Neuronal stem cell (in vitro differentiated cells): ENCODE measurements around the gene KREMEN1.

Source experiments
- DNase-seq: peaks from one replicate; pipeline ENCODE4 v3.0.0-alpha.2; 2013; ENCODE audit warnings: low spot score
- H2AFZ ChIP-seq: one replicate; pipeline ENCODE4 v1.6.1; 2013; ENCODE audit warnings: mild to moderate bottlenecking, low read length, inconsistent platforms
- H2AK5ac ChIP-seq: 2 replicates; pipeline ENCODE4 v1.6.1; 2013; ENCODE audit warnings: low read depth, mild to moderate bottlenecking, inconsistent platforms, low read length, moderate library complexity, mixed read lengths
- H2BK120ac ChIP-seq: 2 replicates; pipeline ENCODE4 v1.6.1; 2013; ENCODE audit warnings: low read depth, mild to moderate bottlenecking, inconsistent platforms, low read length, moderate library complexity, mixed read lengths
- H2BK12ac ChIP-seq: one replicate; pipeline ENCODE4 v1.6.1; 2013; ENCODE audit warnings: low read length, inconsistent platforms
- H2BK15ac ChIP-seq: 2 replicates; pipeline ENCODE4 v1.6.1; 2013; ENCODE audit warnings: mild to moderate bottlenecking, low read length, inconsistent platforms, mixed read lengths
- H2BK5ac ChIP-seq: one replicate; pipeline ENCODE4 v1.6.1; 2013; ENCODE audit warnings: inconsistent platforms, mild to moderate bottlenecking, low read length, moderate library complexity
- H3K14ac ChIP-seq: one replicate; pipeline ENCODE4 v1.6.1; 2013; ENCODE audit warnings: low read length, inconsistent platforms
- H3K18ac ChIP-seq: 2 replicates; pipeline ENCODE4 v1.6.1; 2013; ENCODE audit warnings: low read length, inconsistent platforms
- H3K23ac ChIP-seq: 2 replicates; pipeline ENCODE4 v1.6.1; 2013; ENCODE audit warnings: low read depth, mild to moderate bottlenecking, mixed read lengths, low read length, inconsistent platforms; ENCODE audit not compliant: poor library complexity
- H3K27ac ChIP-seq: replicated peaks from 3 replicates; pipeline ENCODE4 v1.5.1; 2013; ENCODE audit warnings: low read length, inconsistent platforms
- H3K27me3 ChIP-seq, 3 experiments: 2 replicates each; pipeline ENCODE4 v1.6.1; 2013; ENCODE audit warnings: low read length in 3 of 3, mild to moderate bottlenecking in 2 of 3, inconsistent platforms in 1 of 3, low read depth in 1 of 3, mixed read lengths in 1 of 3, moderate library complexity in 1 of 3; ENCODE audit not compliant: control insufficient read depth in 3 of 3, insufficient read depth in 3 of 3
- H3K36me3 ChIP-seq, 2 donors: replicated peaks in 1 of 2; 2 replicates each; pipeline ENCODE4 v1.6.1; 2013; ENCODE audit warnings: low read length in 2 of 2; ENCODE audit not compliant: control insufficient read depth in 2 of 2, insufficient read depth in 2 of 2
- H3K4ac ChIP-seq: 2 replicates; pipeline ENCODE4 v1.6.1; 2013; ENCODE audit warnings: inconsistent platforms, mild to moderate bottlenecking, low read length, moderate library complexity
- H3K4me1 ChIP-seq, 2 donors: 1 replicate in 1 of 2; 2 replicates in 1 of 2; pipeline ENCODE4 v1.6.1; 2013; ENCODE audit warnings: low read length in 2 of 2, low read depth in 1 of 2; ENCODE audit not compliant: control insufficient read depth in 2 of 2, insufficient read depth in 1 of 2
- H3K4me2 ChIP-seq: one replicate; pipeline ENCODE4 v1.6.1; 2013; ENCODE audit warnings: mild to moderate bottlenecking, low read length, inconsistent platforms; ENCODE audit not compliant: insufficient read depth, poor library complexity, severe bottlenecking
- H3K4me3 ChIP-seq, 2 donors: 2 replicates each; pipeline ENCODE4 v1.5.1; 2013; ENCODE audit warnings: low read length in 2 of 2, mild to moderate bottlenecking in 2 of 2, inconsistent platforms in 1 of 2, moderate library complexity in 1 of 2
- H3K79me1 ChIP-seq: one replicate; pipeline ENCODE4 v1.6.1; 2013; ENCODE audit warnings: low read depth, mild to moderate bottlenecking, inconsistent platforms, low read length, moderate library complexity
- H3K9ac ChIP-seq: one replicate; pipeline ENCODE4 v1.6.1; 2013; ENCODE audit warnings: mild to moderate bottlenecking, low read depth, low read length, inconsistent platforms; ENCODE audit not compliant: poor library complexity
- H3K9me3 ChIP-seq, 2 donors: replicated peaks in 1 of 2; 2 replicates each; pipeline versions ENCODE3 to v1.6.1; 2013; ENCODE audit warnings: low read length in 2 of 2, mild to moderate bottlenecking in 2 of 2, inconsistent platforms in 1 of 2, low read depth in 1 of 2, mixed read lengths in 1 of 2, moderate library complexity in 1 of 2; ENCODE audit not compliant: control insufficient read depth in 2 of 2, insufficient read depth in 1 of 2
- H4K8ac ChIP-seq: one replicate; pipeline ENCODE4 v1.6.1; 2013; ENCODE audit warnings: low read depth, mild to moderate bottlenecking, inconsistent platforms, low read length, moderate library complexity
- H4K91ac ChIP-seq: one replicate; pipeline ENCODE4 v1.6.1; 2013; ENCODE audit warnings: low read length, low read depth, mild to moderate bottlenecking, inconsistent platforms; ENCODE audit not compliant: poor library complexity
- WGBS, 2 donors: extraction: QIAGEN DNeasy Blood & Tissue Kit; methylation state at CpG; one replicate each; pipeline ENCODE4 v1.1.7; 2013; ENCODE audit warnings: missing lambda C conversion rate in 2 of 2, mixed read lengths in 1 of 2; ENCODE audit not compliant: insufficient read length in 2 of 2, insufficient replicate concordance in 1 of 2; ENCODE audit errors: extremely low coverage in 2 of 2; 5-methylcytosine and 5-hydroxymethylcytosine counted together

The KREMEN1 gene

GRCh38 chr22:29031227-29032011 is 41.4 kb upstream of the KREMEN1 start:
- no peak overlapping the region for H3K9ac ChIP-seq
- no peak overlapping the region for H3K14ac ChIP-seq
- no peak overlapping the region for H2AK5ac ChIP-seq
- H2AFZ ChIP-seq = no peak overlapping the region
- H3K4me3 ChIP-seq = no peak overlapping the region
- no peak overlapping the region for H3K4ac ChIP-seq
- no peak overlapping the region for H3K23ac ChIP-seq
- no peaks in the 10 kb centered on the region for H3K9me3 ChIP-seq
- DNase-seq = peak; percentile 55
- H3K79me1 ChIP-seq = peaks cover 1% of the 10 kb centered on the region
- H2BK15ac ChIP-seq = no peak overlapping the region
- H2BK12ac ChIP-seq = no peak overlapping the region
- no peak overlapping the region for H4K8ac ChIP-seq
- peaks cover 2 to 15% of the 10 kb centered on the region in 2 donors for H3K36me3 ChIP-seq
- H3K27me3 ChIP-seq = no peaks in the 10 kb centered on the region
- peaks cover 17 to 21% of the 10 kb centered on the region in 2 donors for H3K4me1 ChIP-seq
- H3K4me2 ChIP-seq = no peak overlapping the region
- no peak overlapping the region for H2BK120ac ChIP-seq
- no CpG with 5 or more reads among the region's 18 CpGs for WGBS, 2 donors
- no peak overlapping the region for H2BK5ac ChIP-seq
- peak overlapping the region; percentile 45 for H3K27ac ChIP-seq
- no peak overlapping the region for H4K91ac ChIP-seq
- H3K18ac ChIP-seq = no peak overlapping the region

- Histone ChIP-seq H2BK5ac (no peak overlapping the region), H3K4me3 (no peak overlapping the region), H3K14ac (no peak overlapping the region), H3K9me3 (no peaks in the 10 kb centered on the region), H4K91ac (no peak overlapping the region), H2BK120ac (no peak overlapping the region), H3K4me2 (no peak overlapping the region), H3K23ac (no peak overlapping the region), H3K36me3 (peaks cover 2 to 9% of the 10 kb centered on the region in 2 donors), H2AFZ (no peak overlapping the region), H2BK12ac (no peak overlapping the region), H3K27me3 (no peaks in the 10 kb centered on the region), H3K4ac (no peak overlapping the region), H3K18ac (no peak overlapping the region), H2AK5ac (no peak overlapping the region), H3K79me1 (peaks cover 1% of the 10 kb centered on the region), H3K4me1 (peaks cover 17 to 21% of the 10 kb centered on the region in 2 donors), H3K9ac (no peak overlapping the region), H2BK15ac (no peak overlapping the region), H4K8ac (no peak overlapping the region), H3K27ac (no peak overlapping the region)
- WGBS, 2 donors = no CpG with 5 or more reads among the region's 8 CpGs
- no peak for DNase-seq
Measured at GRCh38 chr22:29032014-29032475, 40.8 kb upstream of the KREMEN1 start.

GRCh38 chr22:29032584-29032983 is 40.3 kb upstream of the KREMEN1 start:
- H3K4me2 ChIP-seq = no peak overlapping the region
- no peak overlapping the region for H3K9ac ChIP-seq
- H2BK12ac ChIP-seq = no peak overlapping the region
- no peak overlapping the region for H2BK120ac ChIP-seq
- WGBS, 2 donors = no CpG with 5 or more reads among the region's 2 CpGs
- H3K27ac ChIP-seq = no peak overlapping the region
- H2AFZ ChIP-seq = no peak overlapping the region
- H2BK15ac ChIP-seq = no peak overlapping the region
- no peaks in the 10 kb centered on the region for H3K9me3 ChIP-seq
- no peak overlapping the region for H3K14ac ChIP-seq
- H3K23ac ChIP-seq = no peak overlapping the region
- H3K36me3 ChIP-seq = peaks cover under 1 to 7% of the 10 kb centered on the region in 2 donors
- DNase-seq = no peak
- H3K4me3 ChIP-seq = no peak overlapping the region
- H4K91ac ChIP-seq = no peak overlapping the region
- peaks cover 1% of the 10 kb centered on the region for H3K79me1 ChIP-seq
- no peak overlapping the region for H2AK5ac ChIP-seq
- H2BK5ac ChIP-seq = no peak overlapping the region
- H3K4me1 ChIP-seq = peaks cover 17 to 21% of the 10 kb centered on the region in 2 donors
- no peak overlapping the region for H3K4ac ChIP-seq
- H3K27me3 ChIP-seq = no peaks in the 10 kb centered on the region
- H3K18ac ChIP-seq = no peak overlapping the region
- no peak overlapping the region for H4K8ac ChIP-seq

GRCh38 chr22:29037340-29037932 is 35.4 kb upstream of the KREMEN1 start:
- no peak for DNase-seq
- Histone ChIP-seq H2BK12ac (no peak overlapping the region), H3K4me2 (no peak overlapping the region), H4K8ac (no peak overlapping the region), H3K36me3 (peaks cover 0 to 8% of the 10 kb centered on the region in 2 donors), H3K9ac (no peak overlapping the region), H3K4ac (no peak overlapping the region), H2BK5ac (no peak overlapping the region), H4K91ac (no peak overlapping the region), H2BK120ac (no peak overlapping the region), H3K79me1 (no peaks in the 10 kb centered on the region), H2AK5ac (no peak overlapping the region), H3K27me3 (no peaks in the 10 kb centered on the region), H3K23ac (no peak overlapping the region), H3K14ac (no peak overlapping the region), H2BK15ac (no peak overlapping the region), H3K4me3 (no peak overlapping the region), H3K27ac (no peak overlapping the region), H3K9me3 (no peaks in the 10 kb centered on the region), H2AFZ (no peak overlapping the region), H3K4me1 (peaks cover 0 to 2% of the 10 kb centered on the region in 2 donors), H3K18ac (no peak overlapping the region)
- no CpG with 5 or more reads among the region's 4 CpGs for WGBS, 2 donors
